GM19455 (cell line): ENCODE measurements around the gene GADD45A.

Experiments used
- ATAC-seq: cut with Tn5 transposase; IDR thresholded peaks from one replicate; pipeline ENCODE4 v1.9.1; 2021; ENCODE audit not compliant: unreplicated experiment

The GADD45A gene

DNA sequence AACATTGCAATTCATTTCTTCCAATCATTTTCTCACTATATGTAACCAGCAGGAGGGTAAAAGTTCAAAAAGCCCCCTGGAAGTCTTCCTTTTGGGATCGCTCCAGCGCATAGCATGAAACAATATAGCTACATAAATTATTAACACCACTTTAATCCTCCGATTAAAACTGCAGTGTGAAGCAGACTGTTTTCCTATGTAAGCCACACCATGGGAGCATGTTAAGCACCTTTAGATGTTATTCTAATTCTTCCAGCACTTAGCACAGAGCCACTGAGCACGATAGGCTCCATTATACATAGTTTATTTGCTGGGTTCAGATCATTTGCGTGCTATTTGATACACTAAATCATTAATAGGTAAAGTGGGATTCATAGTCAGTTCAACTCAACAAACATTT, 18.4 kb upstream of the GADD45A start:
- no peak for ATAC-seq

DNA sequence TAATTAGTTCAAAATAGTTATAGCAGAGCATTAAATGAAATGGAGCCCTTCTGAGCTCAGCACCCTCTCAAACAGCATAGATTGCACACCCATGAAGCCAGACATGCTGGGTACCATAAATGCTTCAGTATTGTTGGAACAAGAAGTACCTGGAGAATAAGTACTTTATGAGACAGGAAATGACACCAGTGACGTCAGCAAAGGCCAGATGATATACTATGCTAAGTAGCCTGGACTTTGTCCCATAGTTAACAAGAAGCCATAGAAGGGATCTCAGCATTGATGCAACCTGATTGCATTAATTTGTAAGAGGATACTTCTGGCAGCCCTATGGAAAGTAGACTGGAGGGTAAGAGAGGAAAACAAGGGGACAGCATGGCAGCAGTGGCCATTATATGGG, 16.3 kb upstream of the GADD45A start:
- no peak for ATAC-seq

DNA sequence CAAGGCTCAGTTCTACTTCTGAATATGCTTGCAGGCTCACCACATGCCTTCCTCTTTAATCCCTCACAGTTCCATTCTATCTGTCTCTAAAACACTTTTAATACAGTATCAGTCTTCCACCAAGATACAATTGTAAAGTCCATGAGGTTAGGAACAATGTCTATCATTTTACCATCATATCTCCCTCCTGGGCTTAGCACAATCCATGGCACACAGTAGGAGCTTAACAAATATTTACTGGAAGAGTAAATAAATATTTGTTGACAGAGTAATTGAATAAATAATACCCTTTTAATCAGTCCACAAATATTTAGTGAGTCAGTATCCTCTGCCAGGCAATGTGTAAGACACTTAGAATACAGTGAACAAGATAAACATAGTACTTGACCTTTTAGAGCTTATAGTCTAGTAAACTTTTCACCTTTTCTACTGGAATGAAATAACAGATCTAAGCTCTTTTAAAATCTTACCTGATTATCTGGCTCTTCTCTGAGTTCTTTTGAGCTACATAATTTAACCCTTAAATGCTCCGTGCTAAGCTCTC, 12.7 kb upstream of the GADD45A start:
- no peak for ATAC-seq

DNA sequence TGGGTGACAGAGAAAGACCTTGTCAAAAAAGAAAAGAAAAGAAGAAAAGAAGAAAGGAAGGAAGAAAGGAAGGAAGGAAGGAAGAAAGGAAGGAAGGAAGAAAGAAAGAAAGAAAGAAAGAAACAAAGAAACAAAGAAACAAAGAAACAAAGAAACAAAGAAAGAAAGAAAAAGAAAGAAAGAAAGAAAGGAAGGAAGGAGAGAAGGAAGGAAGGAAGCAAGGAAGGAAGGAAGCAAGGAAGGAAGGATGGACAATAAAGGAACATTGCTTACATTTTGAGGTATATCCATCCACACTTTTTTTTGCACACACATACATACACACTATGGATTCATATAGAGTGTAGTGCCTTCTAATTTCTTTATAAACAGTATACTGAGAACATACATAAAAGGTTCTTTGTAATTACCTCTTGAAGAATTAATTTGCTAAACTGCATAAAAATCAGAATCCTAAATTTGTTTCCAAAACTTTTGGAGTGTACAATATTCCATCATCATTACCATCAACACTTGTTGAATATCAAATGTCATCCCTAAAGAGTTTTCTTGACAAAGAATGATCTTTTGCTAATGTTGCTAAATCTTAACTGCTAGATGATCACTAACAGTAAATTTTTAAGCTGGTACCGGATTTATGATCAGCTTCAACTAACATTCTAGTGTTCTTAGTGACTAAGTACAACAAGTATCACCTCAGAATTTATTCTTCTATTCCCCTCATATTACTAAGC, 11.4 kb upstream of the GADD45A start:
- ATAC-seq: no peak

DNA sequence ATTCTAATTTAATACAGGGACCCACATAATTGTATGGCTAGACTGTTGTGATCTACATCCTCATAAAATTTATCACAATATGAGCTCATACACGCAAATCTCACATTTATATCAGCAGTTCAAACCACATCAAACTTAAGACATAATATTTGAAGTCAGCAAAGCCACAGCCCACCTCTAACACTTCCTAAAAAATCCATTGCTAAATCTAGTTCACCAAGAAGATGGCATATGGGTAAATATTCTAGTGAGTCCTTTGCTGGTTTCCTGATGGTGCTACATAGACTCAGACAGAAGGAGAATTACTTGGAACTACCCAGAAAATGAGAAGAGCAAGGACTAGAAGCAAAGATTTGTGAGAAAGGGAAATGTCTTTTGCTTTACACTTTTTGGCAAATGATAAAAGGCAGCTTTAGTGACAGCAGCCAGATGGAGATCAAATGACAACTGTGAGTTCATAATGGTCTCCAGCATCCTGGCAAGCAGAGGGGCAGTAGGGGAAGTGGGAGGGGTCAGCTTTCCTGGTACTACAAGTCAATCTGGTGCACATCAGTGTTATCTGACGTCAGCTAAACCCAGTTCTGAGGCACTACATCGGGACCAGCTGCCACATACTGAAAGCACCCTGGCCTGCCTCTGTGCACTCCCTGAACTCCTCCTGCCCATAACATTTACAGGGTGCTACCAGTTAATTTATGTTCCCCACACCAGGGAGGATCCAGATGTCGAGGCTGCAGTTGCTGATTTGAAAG, 10.6 kb upstream of the GADD45A start:
- no peak for ATAC-seq

DNA sequence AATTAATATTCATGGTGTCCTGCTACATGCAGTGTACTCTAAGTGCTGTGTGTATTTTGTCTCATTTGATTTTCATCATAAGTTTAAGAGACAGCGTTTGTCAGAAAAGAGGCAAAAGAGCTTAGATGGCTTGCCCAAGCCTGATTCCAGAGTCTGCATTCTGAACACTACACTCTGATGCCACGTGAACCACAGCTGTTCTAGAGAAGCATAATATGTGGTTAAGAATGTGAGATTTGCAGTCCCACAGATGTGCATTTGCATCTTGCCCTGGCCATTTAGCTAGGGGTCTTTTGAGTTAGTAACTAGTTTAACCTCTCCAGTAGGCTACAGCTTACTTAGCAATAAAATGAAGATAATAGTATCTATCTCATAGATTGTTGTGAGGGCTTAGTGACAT, 9.2 kb upstream of the GADD45A start:
- no peak for ATAC-seq

DNA sequence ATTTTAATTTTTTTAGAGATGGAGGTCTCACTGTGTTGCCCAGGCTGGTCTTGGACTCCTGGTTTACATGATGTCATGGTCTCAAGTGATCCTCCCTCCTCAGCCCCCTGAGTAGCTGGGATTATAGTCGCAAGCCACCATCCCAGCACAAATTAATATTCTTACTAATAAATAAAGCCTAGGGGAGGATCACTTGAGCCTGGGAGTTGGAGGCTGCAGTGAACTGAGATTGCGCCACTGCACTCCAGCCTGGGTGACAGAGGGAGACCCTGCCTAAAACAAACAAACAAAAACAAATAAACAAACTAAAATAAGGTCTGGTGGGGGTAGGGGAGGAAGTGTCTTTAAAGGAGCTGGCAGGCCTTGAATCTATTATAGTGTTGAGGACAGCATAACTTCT, 8.7 kb upstream of the GADD45A start:
- no peak for ATAC-seq

DNA sequence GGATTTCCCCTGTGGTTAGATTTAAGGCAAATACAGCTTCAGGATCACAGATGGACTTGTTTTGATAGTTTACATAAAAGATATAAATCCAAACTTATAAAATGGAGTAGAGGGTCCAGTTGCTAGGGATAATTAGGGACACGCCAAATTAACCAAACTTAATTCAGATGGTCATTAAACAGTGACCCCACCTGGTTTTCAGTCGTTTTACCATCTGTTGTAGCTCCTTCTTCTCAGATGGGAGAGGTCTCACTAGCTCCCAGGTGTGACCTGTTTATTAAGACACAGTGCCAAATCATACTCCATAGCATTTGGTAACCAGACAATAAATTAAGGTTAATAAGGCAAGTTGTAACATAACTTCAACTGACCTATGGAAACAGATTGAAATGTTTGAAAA, 8.1 kb upstream of the GADD45A start:
- ATAC-seq: no peak

DNA sequence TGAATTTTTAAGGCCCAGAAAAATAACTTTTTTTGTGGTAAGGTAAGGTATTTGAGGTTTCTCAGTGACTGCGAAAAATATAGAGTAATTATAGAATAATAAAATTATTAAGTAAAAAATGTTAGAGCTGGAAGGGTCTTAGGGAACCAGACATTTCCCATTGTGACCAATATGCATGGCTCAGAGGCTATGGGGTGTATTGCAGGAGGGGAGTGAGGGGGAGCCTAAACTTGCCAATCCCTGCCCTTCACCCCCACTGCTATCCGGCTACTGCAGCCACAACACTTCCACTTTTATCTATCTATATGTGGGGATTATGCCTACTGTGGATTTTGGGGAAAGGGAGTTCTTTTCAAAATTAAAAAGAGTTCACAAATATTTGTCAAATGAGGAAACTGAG, 7.6 kb upstream of the GADD45A start:
- ATAC-seq: no peak

DNA sequence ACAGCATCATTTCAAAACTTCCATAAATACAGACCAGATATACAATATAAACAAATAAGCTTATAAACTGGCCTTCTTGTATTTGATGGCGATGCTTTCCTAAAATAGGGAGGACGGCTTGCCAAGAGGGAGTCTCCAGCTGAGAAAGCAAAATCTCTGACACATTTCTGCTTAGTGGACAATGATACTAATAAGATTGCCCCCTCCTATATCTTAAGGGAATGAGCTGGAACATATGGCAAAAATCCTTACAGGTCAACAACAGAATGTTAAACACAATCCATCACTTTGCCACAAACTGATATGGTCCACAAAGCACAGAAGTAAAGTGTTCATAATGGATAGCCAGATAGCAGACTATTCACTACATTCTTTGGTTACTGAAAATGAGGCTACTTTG, 7.1 kb upstream of the GADD45A start:
- ATAC-seq: no peak

DNA sequence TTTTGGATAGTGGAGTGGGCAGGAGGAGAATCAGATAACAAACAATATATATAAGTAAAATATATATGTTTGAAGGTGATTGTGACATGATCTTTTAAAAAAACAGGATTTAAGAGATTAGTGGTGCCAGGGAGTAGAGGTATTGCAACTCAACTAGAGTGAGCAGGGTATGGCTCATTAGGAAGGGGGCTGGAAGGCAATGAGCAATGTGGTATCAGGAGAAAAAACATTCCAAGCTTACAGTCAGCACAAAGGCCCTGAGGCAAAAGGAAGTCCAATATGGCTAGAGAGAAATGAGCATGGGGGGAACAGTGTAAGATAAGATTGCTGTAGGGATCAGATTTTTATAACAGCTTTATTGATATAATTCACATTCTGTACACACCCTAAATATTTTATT, 5.3 kb upstream of the GADD45A start:
- ATAC-seq: no peak

DNA sequence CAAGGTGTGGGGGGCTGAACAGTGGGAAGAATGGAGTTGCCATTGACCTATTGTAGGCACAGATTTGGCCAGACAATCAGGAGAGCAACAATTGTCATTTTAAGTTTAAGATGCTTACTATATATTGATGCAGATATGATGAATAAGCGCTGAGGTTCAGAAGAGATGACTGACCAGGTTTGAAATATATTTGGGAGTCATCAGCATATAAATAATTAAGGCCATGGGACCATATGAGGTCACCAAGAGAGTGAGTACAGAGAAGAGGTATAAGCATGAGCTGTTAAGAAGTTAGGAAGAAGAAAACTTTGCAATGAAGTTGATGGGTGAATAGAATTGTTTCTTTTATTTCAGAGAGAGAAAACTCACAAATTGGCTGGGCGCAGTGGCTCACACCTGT, 4.5 kb upstream of the GADD45A start:
- ATAC-seq: no peak

DNA sequence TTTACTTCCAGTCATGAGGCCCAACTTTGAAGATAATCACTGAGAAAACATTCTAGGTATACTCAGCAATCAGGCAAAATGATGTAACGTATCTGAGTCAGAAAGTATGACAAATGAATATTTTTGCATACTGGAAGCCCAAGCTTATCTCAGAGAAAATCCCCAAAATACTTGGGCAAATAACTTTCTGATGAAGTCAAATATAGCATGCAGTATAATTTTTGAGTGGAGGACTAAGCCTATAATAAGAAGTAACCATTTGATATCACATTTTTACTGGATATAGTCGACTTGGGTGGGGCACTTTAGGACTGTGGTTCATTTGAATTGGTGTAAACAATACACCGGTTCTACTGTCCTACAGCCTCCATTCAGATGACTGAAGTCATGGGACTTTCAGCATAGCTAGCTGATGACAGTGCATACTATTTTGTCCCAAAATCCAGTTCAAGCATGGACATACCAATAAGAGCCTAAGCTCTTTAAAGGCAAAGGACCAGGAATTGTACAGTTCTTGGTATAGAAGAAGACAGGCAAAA, 2.3 kb upstream of the GADD45A start:
- no peak for ATAC-seq

DNA sequence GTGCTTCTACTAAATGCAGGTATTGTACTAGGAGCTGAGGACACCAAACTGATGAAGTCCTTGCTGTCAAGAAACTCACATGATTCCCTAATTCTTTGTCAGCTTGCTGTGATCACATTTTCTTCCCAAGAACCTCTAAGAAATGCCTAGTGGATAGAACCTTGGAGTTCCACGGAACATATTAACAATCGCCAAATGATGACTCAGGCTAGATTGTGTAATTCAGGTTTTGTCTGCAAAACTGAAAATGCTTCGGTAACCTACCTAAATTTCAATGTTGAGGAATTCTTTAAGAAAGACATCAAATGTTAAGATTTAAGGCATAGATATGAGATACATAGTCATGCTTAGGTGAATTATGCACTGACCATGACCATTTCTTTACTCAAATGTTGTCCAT, 1.7 kb upstream of the GADD45A start:
- ATAC-seq: no peak

DNA sequence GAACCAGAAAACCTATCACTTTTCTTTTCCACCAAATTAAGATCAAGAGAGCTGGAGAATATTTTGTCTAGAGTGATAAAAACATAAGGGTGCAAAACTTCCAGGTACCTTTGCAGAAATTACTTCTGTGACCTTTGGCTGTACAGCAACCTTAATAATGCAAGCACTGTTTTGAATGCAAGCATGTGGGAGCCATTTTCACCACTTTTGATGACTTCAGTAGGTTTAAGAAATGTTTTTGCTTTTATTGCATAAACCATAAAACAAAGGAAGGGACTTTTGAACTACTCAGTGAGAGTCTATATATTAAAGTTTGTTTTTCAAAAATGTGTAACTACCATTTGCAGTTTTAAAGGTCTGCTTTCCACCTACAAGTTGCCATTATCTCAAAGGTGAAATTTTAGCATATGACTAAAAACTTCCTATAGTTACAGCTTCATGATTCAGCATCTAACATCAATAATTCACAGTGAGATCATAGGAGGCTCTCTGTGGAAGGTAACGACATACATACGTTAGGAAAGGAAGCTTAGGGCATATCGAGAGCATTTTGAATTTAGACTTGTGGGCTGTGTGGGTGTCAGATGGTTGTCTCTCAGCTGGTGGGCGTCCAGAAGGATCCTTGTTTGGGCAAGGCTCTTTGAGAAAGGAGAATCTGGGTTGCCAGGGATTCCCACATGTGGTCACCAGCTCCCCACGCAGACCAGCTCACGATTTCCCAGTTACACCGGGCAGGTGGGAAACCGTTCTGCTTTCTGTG, 1.1 kb upstream of the GADD45A start:
- no peak for ATAC-seq

DNA sequence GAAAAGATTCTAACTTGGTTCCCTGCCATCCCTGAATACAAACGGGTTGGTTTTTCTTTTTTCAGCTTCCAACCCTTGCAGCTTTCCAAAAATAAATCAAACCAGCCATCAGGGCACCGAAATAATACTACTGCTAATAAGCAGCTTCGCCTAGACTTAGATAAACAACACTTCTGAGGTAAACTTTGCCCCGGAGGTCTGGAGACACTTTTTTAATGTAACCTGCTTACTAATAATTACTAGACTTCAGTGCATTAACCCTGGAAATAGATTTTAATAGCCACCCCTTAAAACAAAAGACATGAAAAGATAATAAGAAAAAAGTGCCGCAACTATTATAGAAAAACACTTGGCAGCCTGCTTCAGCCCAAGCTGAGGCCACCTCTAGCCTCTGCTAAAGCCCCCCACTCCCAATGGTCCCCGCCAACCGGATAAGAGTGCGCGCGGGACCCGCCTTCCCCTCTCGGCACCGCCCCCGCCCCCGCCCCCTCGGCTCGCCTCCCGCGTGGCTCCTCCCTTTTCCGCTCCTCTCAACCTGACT, 405 bp upstream of the GADD45A start:
- ATAC-seq: no peak

DNA sequence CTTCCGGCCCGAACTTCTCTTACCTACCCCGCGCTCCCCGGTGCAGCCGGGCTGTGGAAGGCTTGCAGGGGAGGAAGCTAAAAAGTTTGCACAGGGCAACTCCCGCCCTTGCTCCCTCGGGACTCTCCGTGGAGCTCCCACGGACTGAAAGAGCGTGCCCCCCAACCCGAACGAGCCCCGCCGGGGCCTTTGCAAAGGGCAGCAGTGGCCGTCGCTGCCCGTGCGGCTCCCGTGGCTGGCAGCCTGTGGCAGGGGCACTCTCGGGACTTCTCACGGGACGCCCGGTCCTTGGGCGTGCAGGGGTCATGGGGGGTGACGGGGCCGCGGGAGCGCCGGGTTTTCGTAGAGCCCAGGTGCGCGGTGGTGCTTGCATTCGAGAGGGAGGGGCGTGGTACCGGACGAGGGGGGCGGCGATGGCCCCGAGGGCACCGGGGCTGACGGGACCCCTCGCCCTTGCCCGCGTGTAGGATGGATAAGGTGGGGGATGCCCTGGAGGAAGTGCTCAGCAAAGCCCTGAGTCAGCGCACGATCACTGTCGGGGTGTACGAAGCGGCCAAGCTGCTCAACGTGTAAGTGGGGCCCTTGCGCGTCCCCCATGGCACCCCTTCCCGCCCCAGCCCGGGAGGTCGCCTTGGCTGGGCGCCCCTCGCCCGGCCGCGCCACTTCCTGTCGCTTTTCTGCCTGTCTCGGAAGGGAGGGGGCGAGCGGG, 711 bp downstream of the GADD45A start:
- peak; percentile 23 for ATAC-seq

DNA sequence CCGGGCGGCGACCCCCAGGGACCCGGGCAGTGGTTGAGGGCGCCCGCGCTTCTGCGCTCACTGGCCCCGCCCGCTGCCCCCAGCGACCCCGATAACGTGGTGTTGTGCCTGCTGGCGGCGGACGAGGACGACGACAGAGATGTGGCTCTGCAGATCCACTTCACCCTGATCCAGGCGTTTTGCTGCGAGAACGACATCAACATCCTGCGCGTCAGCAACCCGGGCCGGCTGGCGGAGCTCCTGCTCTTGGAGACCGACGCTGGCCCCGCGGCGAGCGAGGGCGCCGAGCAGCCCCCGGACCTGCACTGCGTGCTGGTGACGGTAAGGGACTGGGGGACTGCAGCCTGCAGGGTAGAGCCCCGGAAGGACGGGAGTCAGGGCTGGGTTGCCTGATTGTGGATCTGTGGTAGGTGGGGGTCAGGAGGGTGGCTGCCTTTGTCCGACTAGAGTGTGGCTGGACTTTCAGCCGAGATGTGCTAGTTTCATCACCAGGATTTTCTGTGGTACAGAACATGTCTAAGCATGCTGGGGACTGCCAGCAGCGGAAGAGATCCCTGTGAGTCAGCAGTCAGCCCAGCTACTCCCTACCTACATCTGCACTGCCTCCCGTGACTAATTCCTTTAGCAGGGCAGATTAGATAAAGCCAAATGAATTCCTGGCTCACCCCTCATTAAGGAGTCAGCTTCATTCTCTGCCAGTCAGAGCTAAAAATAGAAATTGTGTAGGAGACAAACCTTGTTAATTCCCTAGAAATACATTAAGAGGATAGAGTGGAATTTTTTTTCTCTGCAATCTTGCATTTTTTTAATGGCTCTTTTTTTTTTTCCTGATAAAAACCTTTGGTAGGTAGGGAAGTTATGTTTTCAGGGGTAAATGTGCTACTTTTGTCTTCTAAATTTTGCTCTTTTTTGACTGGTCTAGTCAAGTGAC, 1.5 kb downstream of the GADD45A start:
- peak; percentile 20 for ATAC-seq

DNA sequence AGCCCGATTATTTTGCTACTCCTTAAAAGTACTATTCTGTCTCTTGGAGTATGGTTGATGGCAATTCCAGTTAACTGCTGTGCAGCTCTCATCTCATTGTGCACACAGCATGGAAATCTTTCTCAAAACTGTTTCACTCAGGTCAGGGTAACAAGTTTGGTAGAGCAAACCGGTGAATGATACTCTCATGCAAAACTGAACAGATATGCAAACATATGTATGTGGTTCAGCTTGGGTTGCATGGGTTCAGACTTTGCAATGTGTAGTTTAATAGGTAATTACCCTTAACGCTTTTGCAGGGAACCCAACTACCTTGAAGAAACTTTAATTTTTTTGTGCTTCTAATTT, 2.2 kb downstream of the GADD45A start:
- ATAC-seq: no peak

DNA sequence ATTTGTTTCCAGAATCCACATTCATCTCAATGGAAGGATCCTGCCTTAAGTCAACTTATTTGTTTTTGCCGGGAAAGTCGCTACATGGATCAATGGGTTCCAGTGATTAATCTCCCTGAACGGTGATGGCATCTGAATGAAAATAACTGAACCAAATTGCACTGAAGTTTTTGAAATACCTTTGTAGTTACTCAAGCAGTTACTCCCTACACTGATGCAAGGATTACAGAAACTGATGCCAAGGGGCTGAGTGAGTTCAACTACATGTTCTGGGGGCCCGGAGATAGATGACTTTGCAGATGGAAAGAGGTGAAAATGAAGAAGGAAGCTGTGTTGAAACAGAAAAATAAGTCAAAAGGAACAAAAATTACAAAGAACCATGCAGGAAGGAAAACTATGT, 2.6 kb downstream of the GADD45A start:
- ATAC-seq: no peak
